Activated CD8-positive, alpha-beta memory T cell treated with anti-CD3 and anti-CD28 coated beads for 24 hours (primary cell): ENCODE results near the gene NPS.

Experiments
- DNase-seq: peaks from one replicate; pipeline ENCODE4 v3.0.0-alpha.2; 2020

The NPS gene, protein sequence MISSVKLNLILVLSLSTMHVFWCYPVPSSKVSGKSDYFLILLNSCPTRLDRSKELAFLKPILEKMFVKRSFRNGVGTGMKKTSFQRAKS

GRCh38 chr10:127549009-127549408 is at the start of gene NPS:
Gene NPS (plus strand): TSS chr10:127549309. CDS start chr10:127549369, 60 bp downstream.
- DNase-seq = no peak

DNA sequence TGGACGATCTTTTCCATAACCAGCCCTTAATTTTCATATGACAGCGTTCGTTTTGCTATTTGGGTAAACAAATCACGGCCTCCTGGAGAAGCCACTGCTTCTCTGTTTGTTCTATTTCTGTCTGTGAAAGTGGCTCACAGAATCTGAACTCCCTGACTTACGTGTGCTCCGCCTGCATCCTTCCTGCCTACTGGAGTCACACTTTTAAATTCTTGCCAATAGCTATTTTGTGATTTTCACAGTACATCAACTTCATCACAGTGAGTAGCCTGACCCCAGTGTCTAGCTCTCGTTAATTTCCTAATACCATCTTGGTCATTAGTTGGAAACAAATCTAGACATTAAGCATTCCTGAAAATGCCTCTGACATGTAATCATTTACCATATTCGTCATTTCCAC is 49.0 kb upstream of the NPS start:
- no peak for DNase-seq

DNA sequence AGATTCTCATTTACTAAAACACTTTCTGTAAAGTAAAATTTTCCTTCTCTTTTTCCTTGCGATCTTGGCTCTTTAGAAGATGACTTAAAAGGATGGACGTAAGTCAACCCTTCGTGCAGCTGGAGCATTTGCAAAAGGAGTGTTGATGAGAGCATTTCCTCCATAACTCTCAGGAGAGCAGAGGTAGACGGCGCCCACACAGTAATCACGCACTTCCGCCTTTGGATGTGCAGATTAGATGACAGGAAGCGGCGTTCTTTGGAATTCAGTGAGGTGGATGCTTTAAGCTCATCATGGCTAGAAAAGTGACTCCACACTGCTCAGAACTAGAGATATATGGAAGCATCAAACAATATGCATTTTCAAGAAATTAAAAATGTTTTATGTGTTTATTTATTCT is 43.0 kb upstream of the NPS start:
- DNase-seq = no peak

DNA sequence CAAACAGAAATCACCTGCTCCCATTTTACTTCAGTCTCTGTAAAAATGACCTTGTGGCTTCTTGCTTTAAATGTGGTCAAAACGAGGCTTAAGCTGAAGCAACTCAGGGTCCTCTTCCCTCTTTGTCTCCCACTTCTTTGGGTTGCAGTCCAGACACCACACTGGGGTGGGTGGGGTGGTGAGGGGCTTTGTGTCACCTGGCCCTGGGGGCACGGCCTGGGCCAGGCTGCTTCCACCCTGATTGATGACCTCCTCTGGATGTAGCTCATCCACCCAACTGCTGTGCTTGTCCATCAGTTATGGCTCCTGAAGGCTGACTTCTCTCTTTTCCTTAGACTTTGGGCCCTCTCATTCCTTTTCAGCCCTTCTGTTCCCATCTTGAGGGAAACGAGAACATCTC is 26.8 kb upstream of the NPS start:
- DNase-seq = no peak

- no peak for DNase-seq
Measured at GRCh38 chr10:127523476-127523875, 25.6 kb upstream of the NPS start.

DNA sequence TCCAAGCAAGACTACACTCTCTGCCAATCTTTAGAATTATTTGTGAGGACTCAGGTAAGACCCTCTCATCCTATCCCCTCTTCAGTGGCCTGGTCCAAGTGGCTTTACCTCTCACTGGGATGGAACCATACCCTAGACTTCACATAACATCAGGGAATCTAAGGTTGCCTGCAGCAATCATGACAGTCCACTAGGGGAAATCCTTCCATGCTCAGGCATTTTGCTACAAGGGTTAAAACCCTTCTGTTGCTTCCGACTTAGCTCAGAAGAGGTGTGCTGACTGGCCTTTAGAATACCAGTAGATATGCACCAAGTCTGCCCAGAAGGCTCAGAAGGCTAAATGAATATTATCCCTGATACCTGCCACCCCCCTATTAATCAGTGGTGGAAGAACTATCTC is 24.9 kb upstream of the NPS start:
- DNase-seq = no peak

GRCh38 chr10:127524908-127525665 is 24.0 kb upstream of the NPS start:
- no peak for DNase-seq

- DNase-seq = no peak
Measured at GRCh38 chr10:127525686-127526085, 23.4 kb upstream of the NPS start.

GRCh38 chr10:127526161-127526560 is 22.9 kb upstream of the NPS start:
- no peak for DNase-seq

DNA sequence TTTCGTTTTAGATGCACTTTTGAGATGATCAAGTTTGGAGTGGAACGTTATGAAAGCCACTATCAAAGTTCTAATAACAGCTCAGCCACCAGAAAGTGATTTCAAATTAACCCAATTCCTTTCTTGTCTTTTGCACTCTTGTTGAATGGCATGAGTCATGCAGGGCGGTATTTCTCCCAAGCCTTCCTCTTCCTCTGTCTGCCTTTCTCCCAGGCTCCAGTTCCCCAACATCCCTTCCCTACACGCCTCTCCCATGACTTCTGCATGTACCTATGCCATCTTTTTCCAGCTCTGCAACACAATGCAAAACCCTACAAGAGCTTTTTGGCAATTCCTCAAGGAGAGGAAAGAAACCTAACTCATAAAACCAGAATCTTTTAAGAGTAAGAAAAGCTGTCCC is 21.8 kb upstream of the NPS start:
- DNase-seq = no peak

DNA sequence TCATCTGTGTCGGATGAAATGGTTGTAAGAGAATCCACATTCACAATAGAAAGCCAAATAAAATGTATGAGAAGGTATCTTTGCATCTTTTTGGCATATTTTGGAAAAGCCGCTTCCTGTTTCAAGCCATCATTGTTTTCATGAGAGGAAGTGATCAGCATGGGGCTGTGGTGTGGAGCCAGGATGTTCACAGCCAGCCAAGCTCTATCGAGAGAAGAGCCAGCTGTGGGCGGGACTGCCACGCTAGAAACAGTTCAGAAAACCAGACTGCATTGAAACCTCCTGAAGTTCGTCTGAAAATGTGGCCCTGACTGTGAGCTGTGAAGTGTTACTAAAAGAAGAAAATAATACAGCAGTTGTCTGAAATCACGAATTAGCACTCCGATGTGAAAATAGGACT is 21.2 kb upstream of the NPS start:
- no peak for DNase-seq

DNA sequence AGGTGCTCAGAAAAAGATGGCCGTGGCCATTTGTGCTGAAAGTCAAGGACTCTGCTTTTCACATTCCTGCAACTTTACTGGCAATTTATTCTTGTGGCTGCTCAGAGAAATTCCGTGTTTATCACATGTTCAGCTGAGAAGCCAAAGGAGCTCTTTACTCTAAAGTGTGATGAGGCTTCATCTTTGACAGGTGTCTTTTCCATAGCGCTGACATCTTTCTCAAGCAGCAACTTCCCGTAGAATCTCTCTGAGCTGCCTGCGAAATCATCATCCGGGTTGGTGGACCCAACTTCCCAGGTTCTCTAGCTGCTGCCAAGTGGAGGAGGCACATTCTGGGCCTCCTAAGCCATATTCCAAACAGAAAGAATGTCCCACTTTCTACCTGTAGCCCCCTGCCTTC is 16.9 kb upstream of the NPS start:
- DNase-seq = no peak

- no peak for DNase-seq
Measured at GRCh38 chr10:127532659-127533058, 16.4 kb upstream of the NPS start.

- no peak for DNase-seq
Measured at GRCh38 chr10:127534074-127534473, 15.0 kb upstream of the NPS start.

GRCh38 chr10:127534496-127534895 is 14.6 kb upstream of the NPS start:
- DNase-seq = no peak

- no peak for DNase-seq
Measured at GRCh38 chr10:127535802-127536515, 13.2 kb upstream of the NPS start.

- no peak for DNase-seq
Measured at GRCh38 chr10:127536972-127537760, 11.9 kb upstream of the NPS start.

GRCh38 chr10:127537924-127538323 is 11.2 kb upstream of the NPS start:
- DNase-seq = no peak

GRCh38 chr10:127548022-127548421 is 1.1 kb upstream of the NPS start:
- DNase-seq = no peak

DNA sequence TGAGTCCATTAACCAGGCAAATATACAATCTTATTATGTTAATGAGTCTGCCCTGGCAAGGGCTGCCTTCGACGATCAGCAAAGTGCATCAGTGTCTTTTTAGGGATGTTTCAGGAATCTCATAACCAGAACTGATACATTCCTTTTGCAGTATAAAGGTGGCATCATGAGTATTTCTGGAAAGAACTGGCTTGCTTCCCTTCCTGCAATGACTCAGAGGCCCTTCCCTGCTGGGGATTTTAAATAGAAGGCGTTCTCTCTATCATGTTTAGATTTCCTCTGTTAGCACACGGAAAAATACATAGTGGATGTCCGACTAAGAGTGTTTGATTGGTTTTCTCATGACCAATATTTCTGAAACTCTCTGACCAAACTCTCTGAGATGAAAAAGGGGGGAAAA is 1.8 kb downstream of the NPS start:
- DNase-seq = no peak

GRCh38 chr10:127552446-127552845 is 3.3 kb downstream of the NPS start:
- DNase-seq = no peak

DNA sequence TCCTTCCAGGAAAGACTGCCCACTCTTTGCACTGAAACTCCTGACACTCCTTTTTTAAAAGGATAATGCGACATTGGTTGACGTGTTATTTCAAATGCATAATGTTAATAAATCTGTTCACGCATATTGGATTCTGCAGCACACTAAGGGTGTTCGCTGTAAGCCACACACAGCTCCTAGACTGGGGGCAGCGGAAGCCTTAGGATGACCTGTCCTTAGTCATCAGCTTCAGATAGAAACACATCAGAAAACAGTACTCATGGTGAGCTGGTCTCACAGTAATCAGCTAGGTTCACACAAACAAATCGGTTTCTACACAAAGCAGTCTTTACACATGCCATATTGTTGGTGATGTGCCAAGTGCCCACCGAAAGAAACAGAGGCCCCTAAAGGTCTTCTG is 4.3 kb downstream of the NPS start:
- DNase-seq = no peak

DNA sequence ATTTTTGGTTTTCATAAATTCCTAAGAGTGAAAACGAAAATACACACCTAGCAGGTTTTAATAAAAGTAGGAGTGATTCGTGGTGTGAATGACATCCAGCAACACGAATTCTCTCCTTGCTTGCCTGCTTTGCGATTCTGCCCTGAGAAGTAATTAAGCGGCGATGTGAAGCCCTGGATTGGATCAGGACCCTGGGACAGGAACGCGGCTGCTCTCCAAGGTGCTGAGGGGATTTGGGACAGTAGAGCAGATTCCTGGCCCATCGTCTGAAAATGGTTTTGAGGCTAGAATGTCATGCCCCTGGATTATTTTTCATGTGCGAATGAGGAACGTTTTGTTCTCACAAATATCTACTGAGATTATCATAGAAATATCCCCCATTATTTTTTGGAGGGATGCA is 7.8 kb downstream of the NPS start:
- no peak for DNase-seq

DNA sequence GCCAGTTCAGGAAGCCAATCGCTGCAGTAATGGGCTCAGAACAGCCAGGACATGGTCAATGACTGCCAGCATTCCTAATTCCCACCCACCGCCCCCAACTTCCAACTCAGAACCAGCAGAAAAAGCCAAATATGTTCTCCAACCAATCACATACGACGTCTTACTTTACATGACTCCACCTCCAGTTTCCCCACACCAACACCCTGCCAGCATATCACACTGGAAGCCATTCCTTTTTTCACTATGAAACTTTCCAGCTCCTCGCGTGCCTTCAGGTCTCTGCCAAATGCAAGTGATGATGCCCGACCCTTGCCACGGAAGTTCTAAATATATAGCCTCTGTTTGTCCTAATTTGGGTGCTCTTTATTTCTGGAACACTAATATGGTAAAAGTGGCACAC is 12.5 kb downstream of the NPS start:
- DNase-seq = no peak
